Measurements from ENCODE around the gene C2CD2L. TPM values are rescaled to one million over a fixed set of nuclear protein-coding genes. Genes with fewer than 3 reads are reported as not detected.
"Not testable (repeated sequence)": the region's sequence is repeated elsewhere in the genome, so short reads cannot be mapped to it uniquely, and the experiment has no call there.

The C2CD2L gene
- total RNA-seq: 9.2 TPM

DNA sequence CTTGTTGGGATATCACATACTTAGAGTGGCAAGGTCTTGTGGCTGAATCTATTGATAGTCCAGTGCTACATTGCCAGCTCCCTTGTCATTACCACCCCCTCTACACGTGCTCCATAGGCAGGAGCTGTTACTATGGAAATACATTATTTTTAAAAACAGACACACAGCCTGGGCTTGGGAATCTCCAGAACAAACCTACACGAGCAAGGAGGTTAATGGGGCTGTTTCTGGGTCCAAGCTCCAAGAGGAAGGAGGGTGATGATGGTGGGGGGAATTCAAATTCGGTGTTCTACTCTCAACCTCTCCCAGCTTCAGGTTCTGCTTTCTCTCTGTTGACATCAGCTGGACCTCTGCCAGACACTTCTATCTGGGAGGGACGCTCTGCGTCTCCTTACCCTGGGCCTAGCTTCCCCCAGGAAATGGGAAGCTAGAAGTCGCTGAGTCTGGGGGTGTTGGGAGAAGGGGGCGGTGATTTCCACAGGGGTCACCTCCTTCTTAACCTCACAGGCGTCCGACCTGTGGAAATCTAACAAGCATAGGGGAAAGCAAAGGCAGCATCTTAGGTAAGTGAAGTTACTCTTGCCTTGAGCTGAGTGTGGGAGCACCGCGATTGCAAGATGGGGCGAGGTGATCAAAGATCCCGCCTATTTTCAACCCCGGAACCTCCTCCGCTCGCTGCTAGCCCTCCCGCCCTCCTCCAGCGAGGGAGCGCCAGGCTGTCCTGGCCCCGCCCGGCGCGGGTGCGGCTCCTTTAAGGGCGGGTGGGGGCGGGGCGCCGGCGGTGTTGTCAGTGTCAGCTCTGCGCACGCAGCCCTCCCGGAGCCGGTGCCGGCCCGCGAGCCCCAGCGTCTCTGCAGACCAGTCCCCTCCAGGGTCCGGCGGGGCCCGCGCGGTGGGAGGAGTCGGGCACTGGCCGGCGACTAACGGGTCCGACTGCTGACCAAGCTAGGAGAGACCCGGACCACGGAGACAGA lies at the start of gene C2CD2L:
TSS of gene C2CD2L (plus strand) at position 781 of the 974 bp plus-strand sequence. CDS start 398 bp downstream, outside the sequence.
- DNase-seq (ENCODE audit: low spot score) (peak; percentile 89), ATAC-seq (peak; percentile 88)

DNA sequence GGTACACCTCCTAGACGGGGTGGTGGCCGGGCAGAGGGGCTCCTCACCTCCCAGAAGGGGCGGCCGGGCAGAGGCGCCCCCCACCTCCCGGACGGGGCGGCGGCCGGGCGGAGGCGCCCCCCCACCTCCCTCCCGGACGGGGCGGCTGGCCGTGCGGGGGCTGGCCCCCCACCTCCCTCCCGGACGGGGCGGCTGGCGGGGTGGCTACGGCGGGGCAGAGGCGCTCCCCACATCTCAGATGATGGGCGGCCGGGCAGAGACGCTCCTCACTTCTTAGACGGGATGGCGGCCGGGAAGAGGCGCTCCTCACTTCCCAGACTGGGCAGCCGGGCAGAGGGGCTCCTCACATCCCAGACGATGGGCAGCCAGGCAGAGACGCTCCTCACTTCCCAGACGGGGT lies 48.0 kb upstream of the C2CD2L start:
- not testable (repeated sequence) for DNase-seq (ENCODE audit: low spot score); ATAC-seq

DNA sequence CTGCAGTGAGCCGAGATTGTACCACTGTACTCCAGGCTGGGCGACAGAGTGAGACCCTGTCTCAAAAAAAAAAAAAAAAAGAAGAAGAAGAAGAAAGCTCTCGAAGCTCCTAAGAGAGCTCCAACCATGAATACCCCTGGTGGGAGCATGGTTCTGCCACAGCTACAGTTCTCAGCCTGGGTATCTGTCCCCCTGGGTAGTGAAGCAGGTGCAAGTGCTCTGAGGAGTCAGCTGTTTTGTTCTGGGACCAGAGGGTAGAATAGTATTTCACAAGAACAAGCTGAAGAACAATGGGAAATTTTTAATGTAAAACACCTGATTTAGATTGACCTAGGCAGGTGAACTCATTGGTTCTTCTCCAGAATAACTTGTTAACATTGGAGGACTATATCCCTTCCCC lies 45.9 kb upstream of the C2CD2L start:
- DNase-seq (ENCODE audit: low spot score) (no peak), ATAC-seq (no peak)

DNA sequence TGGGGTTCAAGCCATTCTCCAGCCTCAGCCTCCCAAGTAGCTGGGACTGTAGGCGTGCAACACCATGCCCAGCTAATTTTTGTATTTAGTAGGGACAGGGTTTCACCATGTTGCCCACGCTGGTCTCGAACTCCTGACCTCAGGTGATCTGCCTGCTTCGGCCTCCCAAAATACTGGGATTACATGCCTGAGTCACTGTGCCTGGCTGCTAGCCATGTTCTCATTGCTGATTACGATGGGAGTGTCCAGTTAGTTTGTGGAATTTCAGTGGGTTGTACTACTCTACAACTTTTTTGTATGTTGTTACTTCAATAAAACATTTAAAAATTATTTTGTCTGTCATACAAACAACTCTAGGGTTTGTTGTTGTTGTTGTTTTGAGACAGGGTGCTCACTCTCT lies 44.4 kb upstream of the C2CD2L start:
- DNase-seq (ENCODE audit: low spot score) (no peak), ATAC-seq (no peak)

DNA sequence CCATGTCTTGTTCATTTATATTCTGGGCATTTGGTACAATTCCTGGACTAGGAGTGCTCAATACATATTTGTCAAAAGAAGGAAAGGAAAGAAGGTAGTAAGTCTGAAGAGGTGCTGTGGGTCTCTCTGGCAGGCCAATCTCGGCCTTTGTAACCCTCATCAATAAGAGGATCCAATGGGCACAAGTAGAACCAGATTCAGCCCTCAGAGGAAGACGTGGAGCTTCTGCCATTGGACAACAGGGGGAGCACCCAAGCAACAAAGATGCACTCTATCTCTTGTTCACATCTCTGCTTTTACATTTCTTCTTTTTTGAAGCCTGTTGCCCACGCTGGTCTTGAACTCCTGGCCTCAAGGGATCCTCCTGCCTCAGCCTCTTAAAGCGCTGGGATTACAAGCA lies 41.8 kb upstream of the C2CD2L start:
- DNase-seq (ENCODE audit: low spot score): no peak
- no peak for ATAC-seq

DNA sequence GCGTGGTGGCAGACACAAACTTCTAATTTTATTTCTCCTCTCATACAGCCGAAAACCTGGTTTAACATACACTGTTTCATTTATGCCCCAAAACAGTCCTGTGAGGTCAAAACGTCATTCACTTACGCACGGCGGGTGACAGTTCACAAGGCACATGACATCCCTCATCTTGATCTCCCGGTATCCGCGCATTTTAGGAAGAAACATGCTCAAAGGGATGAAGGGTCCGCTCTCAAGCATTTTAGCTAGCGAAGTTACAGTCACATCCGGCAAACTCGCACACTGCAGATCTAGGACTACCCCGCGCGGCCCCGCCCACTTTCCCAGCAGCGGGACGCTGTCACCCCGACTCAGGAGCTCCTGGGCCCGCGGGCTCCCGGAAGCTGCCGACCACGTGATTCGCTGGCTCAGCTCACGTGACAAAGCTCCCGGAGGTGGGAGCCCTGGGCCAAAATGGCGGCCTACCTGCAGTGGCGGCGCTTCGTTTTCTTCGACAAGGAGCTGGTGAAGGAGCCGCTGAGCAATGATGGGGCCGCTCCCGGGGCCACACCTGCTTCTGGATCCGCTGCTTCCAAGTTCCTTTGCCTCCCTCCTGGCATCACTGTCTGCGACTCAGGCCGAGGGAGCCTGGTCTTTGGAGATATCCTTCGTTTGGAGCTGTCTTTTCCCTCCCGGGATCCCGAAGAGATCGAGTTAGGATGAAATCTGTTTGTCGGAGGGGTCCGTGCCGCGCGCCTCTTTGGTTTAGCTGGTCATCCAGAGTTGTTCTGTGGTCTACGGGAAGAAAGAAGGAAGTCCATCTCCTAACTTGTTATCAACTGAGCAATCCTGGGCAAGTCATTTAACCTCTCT lies 39.5 kb upstream of the C2CD2L start, which contains the start of gene VPS11:
TSS of gene VPS11 (plus strand) at position 448 of the 852 bp plus-strand sequence. CDS start at position 454, 6 bp downstream.
- DNase-seq (ENCODE audit: low spot score) (peak; percentile 99), ATAC-seq (peak; percentile 98)

DNA sequence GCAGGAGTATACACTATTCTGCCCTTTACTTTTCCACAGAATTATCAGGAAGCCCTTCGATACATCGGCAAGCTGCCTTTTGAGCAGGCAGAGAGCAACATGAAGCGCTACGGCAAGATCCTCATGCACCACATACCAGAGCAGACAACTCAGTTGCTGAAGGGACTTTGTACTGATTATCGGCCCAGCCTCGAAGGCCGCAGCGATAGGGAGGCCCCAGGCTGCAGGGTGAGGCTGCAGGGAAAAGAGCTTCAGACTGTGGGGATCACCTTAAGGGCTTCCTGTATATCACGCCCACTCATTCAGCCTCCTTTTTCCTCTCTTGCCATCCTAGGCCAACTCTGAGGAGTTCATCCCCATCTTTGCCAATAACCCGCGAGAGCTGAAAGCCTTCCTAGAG lies 29.3 kb upstream of the C2CD2L start:
- no peak for ATAC-seq
- no peak for DNase-seq (ENCODE audit: low spot score)

DNA sequence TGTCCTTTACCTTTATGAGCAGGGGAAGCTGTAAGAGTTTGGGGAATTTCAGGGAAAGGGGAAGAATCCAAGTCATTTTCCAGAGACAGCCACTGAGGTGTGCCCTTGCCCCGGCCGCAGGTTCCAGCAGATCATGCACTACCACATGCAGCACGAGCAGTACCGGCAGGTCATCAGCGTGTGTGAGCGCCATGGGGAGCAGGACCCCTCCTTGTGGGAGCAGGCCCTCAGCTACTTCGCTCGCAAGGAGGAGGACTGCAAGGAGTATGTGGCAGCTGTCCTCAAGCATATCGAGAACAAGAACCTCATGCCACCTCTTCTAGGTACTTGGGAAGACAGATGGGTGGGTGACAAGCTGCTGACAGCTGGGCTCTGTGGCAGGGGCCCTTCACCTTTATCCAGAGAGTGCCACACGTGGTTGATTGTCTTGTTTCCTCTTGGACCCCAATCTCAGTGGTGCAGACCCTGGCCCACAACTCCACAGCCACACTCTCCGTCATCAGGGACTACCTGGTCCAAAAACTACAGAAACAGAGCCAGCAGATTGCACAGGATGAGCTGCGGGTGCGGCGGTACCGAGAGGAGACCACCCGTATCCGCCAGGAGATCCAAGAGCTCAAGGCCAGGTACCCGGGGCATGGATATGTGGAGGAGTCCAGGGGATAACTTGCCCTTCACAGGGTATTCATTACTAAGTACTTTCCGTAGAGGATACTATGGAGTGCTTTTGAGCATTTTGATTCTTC lies 28.3 kb upstream of the C2CD2L start:
- DNase-seq (ENCODE audit: low spot score) (no peak), ATAC-seq (no peak)

DNA sequence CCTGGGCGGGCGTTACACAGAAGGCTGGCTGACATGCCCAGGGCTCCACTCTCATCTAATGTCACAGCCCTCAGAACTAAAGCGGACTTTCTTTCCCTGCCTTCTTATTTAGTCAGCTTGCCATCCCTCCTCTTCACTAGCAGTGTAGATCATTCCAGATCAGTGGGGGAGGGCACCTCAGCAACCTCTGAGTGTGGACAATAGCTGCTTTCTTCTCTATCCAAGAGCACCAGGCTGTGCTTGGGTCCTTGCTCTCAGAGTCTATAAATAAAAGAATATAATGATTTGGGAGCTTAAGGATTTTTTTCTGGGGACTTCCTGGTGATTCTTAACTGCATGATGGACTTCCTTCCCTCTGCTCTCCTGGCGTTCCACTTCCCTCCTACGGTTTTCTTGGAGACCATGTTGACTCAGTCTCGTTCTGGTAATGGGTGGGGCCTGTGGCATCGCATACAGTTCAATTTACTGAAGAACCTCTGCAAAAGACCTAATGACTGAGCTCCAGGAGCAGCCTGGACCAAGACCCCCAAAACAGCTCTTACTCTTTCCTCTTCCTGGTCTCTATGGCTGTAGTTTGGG lies 25.4 kb upstream of the C2CD2L start:
- no peak for ATAC-seq
- no peak for DNase-seq (ENCODE audit: low spot score)

DNA sequence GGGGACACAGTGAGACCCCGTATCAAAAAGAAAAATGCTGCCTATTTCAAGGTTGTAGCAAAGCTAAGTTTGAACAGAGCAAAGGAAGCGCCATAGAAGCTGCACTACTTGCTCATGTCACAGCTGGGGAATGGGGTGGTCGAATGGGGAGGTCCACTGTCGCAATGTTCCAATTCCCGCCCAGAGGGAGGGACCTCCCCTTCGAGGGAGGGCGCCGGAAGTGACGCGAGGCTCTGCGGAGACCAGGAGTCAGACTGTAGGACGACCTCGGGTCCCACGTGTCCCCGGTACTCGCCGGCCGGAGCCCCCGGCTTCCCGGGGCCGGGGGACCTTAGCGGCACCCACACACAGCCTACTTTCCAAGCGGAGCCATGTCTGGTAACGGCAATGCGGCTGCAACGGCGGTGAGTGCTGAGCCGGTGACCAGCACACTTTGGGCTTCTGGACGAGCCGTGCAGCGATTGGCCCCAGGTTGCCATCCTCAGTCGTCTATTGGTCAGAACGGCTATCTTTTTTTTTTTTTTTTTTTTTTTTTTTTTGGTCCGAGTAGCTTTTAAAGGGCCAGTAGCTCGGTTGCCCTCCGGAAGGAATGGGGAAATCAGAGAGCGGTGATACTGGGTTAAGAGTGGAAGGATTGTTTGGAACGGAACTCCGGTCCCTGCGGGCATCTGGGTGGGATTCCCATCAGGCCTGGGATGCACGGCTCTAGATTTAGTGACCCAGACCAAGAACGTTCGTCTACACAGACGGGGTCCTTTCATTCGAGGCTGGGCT lies 22.3 kb upstream of the C2CD2L start, which contains the start of gene HMBS:
TSS of gene HMBS (plus strand) at position 219 of the 774 bp plus-strand sequence. CDS start at position 372, 153 bp downstream.
- DNase-seq (ENCODE audit: low spot score): peak; percentile 95
- ATAC-seq: peak; percentile 97

DNA sequence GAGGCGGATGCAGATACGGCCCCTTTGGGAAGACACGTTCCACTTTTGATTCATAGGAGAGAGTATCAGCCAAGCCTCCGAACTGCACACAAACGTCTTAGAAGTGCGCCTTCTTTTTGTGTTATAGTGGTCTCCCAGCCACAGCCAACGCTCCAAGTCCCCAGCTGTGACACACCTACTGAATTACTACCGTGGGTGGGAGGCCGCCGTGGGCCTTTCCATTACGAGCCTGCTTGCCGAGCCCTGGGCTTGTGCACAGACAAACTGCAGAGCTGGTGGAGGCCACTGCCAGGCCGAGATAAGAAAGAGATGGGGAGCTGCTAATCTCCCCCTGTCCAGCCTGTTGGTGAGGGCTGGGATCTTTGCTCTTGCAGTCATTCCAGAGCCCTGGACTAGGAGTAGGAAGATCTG lies 21.7 kb upstream of the C2CD2L start:
- no peak for DNase-seq (ENCODE audit: low spot score)
- ATAC-seq: no peak

DNA sequence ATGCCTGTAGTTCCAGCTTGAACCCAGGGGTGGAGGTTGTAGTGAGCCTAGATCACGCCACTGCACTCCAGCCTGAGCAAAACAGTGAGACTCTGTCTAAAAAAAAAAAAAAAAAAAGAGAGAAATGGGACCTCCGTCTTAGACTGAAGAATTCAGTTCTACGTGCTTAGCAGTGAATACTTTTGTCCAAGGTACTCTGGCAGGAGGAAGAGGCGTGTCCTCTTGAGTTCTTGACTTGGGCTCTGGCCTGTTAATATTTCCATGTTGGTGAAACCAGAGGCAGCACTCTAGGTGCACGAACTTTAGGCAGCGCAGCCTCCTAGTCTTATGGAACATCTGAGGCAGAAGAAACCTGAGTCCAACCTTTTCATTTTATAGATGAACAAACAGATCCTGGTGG lies 20.0 kb upstream of the C2CD2L start:
- ATAC-seq: no peak

DNA sequence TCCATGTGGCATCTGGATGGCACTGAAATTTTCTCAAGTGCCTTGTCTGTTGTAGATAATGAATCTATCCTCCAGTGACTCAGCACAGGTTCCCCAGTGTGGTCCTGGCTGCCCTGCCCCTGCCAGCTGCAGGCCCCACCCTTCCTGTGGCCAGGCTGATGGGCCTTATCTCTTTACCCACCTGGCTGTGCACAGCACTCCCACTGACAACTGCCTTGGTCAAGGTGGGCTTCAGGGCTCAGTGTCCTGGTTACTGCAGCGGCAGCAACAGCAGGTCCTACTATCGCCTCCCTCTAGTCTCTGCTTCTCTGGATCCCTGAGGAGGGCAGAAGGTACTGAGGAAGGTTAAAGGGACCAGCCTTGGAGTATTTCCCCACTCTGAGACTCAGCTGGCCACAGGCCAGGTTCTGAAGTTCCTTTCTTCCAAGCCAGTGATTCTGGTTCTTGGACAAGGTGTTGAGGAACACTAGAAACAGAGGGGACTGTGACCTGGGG lies 19.4 kb upstream of the C2CD2L start:
- ATAC-seq (no peak), DNase-seq (ENCODE audit: low spot score) (no peak)

More for the DNA sequence above, 20.0 kb upstream of the C2CD2L start:
- no peak for DNase-seq (ENCODE audit: low spot score)

DNA sequence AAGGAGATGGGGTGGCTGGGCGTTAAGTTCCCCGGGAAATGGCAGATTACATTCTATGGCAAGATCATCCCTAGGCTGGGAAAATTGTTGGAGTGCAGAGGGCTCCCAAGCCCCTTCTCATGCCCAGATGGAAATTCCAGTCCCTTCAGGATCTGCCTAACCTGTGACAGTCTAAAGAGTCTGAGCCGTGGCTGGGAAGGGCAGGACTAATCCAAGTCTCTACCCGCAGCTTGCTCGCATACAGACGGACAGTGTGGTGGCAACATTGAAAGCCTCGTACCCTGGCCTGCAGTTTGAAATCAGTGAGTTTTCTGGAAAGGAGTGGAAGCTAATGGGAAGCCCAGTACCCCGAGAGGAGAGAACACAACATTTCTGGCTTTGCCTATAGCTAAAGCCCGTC lies 18.7 kb upstream of the C2CD2L start:
- DNase-seq (ENCODE audit: low spot score) (no peak), ATAC-seq (no peak)

DNA sequence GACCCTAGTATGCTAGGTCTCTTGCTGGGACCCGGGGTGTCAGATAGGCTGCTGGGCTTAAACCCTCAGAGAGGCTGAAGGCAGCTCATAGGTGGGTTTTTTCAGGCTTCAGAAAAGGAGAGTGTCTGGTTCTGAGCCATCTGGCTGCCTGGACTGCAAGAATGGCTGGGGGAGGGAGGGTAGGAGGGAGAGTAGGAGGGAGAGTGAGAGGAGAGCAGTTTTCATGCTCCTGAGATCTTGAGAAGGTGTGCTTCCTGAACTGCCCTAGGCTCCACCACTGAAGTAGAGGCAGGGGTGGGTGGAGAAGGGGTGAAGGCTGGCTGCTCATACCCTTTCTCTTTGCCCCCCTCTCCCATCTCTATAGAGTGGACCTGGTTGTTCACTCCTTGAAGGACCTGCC lies 17.8 kb upstream of the C2CD2L start:
- DNase-seq (ENCODE audit: low spot score) (no peak), ATAC-seq (no peak)

DNA sequence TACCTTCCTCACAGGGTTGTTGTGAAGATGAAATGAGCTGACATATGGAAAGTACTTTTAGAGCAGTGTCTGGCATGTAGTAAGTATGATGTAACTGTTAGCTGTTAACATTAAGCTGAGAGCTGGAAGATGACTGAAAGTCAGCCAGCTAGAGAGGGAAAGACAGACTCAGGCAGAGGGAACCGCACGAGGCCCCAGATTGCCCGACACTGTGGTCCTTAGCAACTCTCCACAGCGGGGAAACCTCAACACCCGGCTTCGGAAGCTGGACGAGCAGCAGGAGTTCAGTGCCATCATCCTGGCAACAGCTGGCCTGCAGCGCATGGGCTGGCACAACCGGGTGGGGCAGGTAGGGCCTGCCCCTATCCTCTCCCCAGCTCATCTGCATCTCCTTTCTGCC lies 16.0 kb upstream of the C2CD2L start:
- ATAC-seq (no peak), DNase-seq (ENCODE audit: low spot score) (no peak)

DNA sequence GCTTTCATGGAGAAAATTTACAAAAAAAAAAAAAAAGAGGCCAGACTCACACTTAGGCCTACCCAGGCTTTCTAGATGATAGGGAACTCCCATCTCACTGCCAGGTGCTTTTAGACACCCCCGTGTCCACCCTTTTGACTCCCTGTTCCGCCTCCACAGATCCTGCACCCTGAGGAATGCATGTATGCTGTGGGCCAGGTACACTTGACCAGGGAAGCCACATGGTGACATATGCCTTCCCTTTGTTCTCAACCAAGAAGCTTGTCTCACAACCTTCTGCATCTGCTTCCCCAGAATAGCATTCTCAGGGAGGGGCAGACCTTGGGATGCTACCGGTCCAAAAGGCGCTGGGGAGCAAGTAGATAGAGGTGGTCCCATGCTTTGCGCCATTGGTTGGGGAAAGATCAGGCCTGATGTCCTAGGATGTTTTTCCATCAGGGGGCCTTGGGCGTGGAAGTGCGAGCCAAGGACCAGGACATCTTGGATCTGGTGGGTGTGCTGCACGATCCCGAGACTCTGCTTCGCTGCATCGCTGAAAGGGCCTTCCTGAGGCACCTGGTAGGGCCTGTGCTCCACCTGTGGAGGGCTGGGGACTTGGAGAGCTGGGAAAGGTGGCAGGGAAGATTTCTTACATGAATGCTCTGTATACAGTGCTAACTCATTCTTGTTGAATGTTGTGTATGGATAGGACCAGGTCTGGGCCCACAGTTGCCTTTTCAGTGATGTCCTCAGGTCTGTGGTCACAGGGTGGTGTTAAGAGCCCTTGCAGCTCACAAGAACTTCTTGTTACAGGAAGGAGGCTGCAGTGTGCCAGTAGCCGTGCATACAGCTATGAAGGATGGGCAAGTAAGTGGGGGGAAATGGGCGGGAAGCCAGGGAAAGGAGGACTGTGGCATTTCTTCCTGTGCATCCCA lies 14.9 kb upstream of the C2CD2L start:
- ATAC-seq (no peak), DNase-seq (ENCODE audit: low spot score) (no peak)

All from left lobe of liver (tissue), 2 donors.